CD4-positive, alpha-beta T cell treated with Interleukin-6 at 100 ng/mL for 8 hours (primary cell): ENCODE results near the gene OR6C6.
"Not testable (repeated sequence)": the region's sequence is repeated elsewhere in the genome, so short reads cannot be mapped to it uniquely, and the experiment has no call there.

ENCODE experiments used
- DNase-seq: peaks from one replicate; pipeline ENCODE4 v3.0.0-alpha.2; 2020; ENCODE audit warnings: mixed read lengths, low spot score

The OR6C6 gene

DNA sequence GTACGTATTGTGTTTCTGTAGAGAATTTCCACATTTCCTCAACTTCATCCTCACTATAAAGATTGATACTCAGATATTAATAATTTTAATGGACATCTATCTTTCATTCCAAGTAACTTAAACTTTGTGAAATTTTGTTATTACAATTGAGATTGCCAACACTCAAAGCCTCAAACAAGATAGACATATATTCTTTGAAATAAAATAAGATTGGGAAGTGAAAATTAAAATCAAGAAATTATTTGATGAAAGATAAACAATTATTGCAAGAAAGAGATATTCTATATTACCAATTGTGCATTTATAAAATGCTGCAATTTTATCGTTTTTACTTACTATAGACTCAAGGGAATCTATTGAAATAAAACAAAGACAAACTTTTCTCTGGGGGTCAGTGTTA, at the start of gene OR6C6:
TSS of gene OR6C6 (minus strand) at position 101 of the 400 bp plus-strand sequence. CDS start 1,337 bp downstream, outside the sequence.
- DNase-seq: no peak

DNA sequence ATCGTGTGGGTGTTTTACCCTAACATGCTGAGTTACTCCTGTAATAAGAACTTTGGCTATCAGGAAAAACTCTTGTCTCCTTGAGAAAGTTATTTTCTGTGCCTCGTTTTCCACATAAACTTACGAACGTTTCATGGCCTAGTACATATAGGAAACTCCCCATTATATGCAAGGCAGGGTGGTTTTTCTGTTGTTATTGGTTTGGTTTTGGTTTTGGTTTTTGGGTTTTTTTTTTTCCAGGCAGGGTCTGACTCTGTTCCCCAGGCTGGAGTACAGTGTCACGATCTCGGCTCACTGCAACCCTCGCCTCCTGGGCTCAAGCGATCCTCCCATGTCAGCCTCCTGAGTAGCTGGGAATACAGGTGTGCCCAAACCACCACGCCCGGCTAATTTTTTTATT, 39.6 kb upstream of the OR6C6 start:
- DNase-seq: no peak

DNA sequence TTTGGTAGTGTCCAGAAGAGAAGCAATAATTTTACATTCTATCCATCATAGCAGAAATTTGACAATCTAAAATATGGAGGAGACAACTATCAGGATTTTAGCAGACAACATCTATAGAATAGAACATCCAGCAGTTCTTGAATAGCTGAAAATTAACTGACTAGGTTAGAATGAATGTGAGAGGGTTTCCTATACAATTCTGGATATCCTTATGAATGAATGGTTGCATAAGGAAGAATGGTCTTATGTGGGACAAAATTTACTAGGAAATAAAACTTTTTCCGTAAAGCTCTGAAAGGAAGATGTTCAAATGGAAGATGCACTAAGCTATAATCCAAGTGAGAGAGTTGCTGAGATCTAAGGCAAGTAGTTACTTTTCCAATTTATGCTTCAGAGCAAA, 34.1 kb upstream of the OR6C6 start, which contains the start of gene OR6C3:
TSS of gene OR6C3 (plus strand) at position 301 of the 400 bp plus-strand sequence. CDS start 955 bp downstream, outside the sequence.
- DNase-seq: no peak

DNA sequence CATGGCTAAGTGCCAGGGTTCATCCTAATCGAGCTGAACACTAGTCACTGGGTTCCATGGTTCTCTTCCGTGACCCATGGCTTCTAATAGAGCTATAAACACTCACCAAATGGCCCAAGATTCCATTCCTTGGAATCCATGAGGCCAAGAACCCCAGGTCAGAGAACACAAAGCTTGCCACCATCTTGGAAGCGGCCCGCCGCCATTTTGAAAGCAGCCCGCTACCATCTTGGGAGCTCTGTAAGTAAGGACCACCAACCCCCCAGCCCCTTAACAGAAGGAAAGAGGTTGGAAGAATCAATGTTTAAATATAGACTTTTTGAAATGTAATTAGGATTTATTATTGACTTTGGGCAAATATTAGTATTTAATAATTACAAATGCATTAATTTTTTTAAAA, 29.4 kb upstream of the OR6C6 start:
- not testable (repeated sequence) for DNase-seq

DNA sequence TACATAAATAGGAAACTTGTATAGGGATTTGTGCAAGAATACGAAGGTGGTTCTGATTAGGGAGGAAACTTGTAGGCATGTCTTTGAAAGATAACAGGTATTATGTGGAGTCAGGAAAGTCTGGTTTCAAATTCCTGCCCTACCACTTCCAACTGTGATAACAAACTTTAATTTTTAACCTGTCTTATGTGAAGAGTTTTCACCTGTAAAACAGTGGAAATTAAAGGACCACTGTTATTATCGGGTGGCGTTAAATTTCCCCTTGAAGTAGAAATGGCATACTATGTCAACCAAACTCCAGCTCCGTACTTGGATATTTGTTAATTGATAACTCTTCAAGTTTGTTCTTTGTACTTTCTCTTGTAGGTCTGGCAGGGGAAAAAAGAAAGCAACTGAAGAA, 23.8 kb upstream of the OR6C6 start:
- no peak for DNase-seq

DNA sequence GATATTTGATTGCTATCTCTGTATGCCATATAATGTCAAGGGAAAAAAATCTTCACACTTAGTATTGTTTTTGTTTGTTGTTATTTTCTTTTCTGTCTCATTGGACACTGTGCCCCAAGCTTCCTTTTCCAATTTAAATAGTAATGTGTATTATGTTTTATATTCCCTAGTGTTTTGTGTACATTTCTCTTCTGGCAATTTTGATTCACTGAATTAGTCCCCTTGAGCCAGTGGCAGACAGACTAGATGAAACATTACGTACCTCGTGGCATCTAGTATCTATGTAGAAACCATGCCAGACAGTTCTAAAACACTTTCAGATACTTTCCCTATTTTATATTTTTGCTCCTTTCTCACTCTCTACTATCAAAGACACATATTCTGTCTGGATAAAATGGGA, 17.7 kb upstream of the OR6C6 start, which contains the start of gene OR6C1:
TSS of gene OR6C1 (plus strand) at position 301 of the 400 bp plus-strand sequence. CDS start 6,257 bp downstream, outside the sequence.
- no peak for DNase-seq

DNA sequence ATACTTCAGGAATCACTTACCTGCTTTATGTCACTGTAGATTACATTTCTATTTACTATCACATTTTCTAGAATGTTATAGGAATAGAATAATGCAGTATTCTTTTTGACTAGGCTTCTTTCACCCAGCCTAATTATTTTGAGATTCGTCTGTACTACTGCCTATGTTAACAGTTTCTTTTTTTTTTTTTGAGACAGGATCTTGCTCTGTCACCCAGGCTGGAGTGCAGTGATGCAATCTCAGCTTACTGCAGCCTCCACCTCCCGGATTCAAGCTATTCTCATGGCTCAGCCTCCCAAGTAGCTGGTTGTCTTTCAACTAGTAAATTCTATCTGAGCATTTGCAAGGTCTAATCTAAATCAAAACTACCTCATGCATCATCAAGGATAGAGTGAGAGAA, 6.4 kb downstream of the OR6C6 start:
- DNase-seq: no peak

DNA sequence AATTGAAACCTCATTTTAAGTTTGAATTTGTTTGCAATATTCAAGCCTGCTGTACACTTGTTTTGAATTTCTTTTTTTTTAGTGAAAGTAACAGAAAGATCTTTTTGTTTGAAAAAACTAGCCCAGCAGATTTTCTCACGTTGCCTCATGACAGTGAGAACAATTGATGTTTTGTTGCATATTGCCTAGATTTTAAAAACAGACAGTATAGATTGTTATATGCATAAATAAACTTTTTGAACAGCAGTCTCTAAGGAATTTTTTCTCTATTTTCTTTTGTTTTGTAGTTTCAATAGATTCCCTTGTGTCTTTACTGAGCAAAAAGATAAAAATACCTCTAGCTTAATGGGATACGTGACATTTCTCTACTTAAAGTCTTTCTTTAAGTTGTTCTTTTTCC, 15.4 kb downstream of the OR6C6 start:
- DNase-seq: no peak

DNA sequence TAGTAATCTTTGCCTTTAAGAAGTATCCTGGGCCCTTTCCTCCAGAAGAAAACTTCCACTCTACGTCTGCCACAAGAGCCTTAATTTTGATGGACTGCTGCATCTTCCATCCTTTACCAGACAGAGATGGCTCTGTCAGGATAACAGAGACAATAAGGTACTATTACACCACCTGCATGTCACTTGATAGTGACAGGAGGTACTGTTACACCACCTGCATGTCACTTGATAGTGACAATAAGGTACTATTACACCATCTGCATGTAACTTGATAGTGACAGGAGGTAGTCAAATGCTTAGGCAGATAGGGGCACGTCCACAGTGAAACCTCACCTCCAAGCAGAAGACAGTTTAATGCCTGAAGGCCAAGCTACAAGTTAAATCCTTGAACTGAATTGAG, 38.1 kb downstream of the OR6C6 start:
- no peak for DNase-seq

DNA sequence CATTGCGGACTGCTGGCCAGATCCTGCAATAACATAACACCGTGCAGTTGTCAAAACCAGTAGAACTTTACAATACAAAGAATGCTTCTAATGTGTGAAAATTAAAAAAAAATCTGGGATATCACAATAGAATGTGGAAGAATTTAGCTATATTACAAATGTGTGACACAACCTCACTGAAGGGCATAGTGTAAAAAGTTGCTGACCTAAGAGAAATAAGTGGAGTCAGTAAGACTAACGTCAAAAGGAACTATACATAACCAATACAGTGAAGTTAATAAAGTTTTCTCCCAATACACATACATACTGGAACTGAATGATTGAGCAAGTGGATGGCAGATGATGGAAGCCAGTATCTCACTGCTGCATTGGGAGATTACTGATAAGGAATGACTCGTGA, 39.5 kb downstream of the OR6C6 start:
- no peak for DNase-seq

DNA sequence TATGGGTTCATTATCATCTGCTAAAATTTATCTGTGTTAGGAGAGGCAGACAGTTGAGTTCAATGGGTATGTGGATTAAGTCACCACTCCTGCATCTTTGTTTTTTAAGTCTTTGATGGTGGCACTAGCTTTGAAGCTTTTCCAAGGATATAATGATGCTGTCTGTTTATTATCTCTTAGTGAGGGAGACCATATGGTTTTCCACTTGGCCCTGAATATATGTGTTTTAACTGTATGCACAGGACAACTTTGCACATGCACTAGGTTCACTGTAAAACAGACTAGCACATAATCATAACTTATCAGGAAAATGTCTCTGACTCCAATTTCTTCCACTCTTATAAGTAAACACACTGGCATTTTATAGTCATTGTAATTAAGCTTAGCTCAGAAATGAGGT, 43.1 kb downstream of the OR6C6 start:
- no peak for DNase-seq

DNA sequence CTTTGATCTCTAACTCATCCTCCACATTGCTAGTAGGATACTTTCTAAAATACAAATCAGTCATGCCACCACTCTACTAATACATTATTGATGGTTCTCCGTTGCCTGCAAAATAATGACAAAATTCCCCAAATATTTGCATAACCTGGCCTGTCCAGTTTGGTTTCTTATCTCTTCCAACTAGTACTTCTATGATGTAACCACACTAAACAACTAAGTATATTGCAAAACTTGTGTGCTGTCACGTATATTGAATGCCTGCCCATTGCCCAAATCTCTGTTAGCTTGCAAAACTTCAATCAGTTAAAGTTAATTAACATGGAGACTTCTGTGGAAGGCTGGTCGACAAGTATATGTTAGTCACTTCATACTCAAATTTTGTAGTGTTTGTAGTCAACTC, 45.4 kb downstream of the OR6C6 start:
- no peak for DNase-seq

DNA sequence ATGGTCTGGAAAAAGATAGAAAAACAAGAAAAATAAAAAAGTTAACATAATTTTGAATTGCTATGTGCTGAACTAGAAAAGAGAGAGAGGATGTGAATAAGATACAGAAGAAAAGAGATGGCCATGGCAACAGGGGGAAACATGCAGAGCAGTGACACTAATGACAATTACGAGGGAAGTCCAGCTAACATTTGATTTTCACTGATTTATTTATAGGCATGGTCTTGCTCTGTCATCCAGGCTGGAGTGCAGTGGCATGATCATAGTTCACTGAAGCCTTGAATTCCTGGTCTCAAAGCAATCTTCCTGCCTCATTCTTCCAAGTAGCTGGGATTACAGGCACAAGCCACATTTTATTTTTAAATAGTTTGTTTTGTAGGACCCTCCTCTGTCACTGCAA, 50.2 kb downstream of the OR6C6 start:
- DNase-seq: no peak

DNA sequence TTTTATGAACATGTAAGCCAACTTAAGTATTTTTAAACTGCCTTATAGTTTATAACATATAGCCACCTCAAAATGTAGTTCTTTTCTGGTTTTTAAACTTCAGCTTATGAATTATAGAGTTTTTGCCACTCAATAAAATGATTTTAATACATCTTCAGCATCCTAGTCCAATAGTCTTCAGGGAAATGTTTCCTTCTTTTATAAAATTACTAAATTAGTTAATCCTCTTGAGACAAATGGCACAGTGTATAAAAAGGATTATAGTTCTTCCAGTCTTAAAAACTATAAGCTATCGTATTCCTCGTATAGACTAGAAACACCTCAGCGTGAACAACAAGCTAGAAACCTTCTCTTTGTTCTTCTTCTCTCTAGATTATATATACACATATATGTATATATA, 52.1 kb downstream of the OR6C6 start, which contains the start of gene OR6C74:
TSS of gene OR6C74 (plus strand) at position 301 of the 400 bp plus-strand sequence. CDS start 2,679 bp downstream, outside the sequence.
- DNase-seq: no peak
